HG03439 (cell line): ENCODE measurements around the gene OR10H1.
"Not testable (repeated sequence)": the region's sequence is repeated elsewhere in the genome, so short reads cannot be mapped to it uniquely, and the experiment has no call there.

ENCODE experiments used
- ATAC-seq: cut with Tn5 transposase; IDR thresholded peaks from one replicate; pipeline ENCODE4 v1.9.1; 2021; ENCODE audit warnings: mild to moderate bottlenecking, moderate library complexity; ENCODE audit not compliant: unreplicated experiment

The OR10H1 gene

DNA sequence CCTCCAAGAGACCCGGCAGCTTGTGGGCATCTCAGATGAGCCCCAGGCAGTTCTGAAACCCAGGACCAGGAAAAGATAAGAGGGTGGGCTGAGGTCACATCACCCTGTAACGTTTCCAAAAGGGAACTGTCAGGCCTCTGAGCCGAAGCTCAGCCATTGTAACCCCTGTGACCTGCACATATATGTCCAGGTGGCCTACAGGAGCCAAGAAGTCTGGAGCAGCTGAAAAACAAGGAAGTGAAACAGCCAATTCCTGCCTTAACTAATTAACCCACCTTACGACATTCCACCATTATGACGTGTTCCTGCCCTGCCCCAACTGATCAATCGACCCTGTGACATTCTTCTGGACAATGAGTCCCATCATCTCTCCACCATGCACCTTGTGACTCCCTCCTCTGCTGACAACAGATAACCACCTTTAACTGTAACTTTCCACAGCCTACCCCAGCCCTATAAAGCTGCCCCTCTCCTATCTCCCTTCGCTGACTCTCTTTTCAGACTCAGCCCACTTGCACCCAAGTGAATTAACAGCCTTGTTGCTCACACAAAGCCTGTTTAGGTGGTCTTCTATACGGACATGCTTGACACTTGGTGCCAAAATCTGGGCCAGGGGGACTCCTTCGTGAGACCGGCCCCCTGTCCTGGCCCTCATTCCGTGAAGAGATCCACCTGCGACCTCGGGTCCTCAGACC, 13.3 kb upstream of the OR10H1 start:
- not testable (repeated sequence) for ATAC-seq

DNA sequence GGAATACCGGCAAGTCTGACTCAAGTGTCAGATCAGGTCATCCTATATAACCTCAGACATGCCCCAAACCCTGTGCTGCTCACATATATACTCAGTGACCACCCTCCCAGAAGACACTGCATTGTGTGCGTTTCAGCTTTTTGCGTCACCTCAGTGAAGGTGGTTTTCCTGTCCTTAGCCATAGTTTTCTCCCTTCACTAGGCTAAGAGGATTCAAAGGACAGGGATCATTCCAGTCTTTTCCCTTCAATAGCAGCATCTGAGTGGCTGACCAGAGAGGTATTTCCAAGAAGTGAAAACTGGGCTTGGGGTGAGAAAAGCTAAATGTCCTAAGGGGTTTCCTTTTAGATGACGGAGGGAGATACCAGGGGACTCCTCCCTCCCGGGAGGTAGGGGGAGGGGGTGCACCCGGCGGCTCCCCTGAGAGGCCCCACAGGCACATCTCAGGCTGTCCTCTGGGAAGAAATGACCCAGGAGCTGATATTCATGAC, 12.7 kb upstream of the OR10H1 start:
- no peak for ATAC-seq

GRCh38 chr19:15825753-15826152, 10.3 kb upstream of the OR10H1 start:
- no peak for ATAC-seq

DNA sequence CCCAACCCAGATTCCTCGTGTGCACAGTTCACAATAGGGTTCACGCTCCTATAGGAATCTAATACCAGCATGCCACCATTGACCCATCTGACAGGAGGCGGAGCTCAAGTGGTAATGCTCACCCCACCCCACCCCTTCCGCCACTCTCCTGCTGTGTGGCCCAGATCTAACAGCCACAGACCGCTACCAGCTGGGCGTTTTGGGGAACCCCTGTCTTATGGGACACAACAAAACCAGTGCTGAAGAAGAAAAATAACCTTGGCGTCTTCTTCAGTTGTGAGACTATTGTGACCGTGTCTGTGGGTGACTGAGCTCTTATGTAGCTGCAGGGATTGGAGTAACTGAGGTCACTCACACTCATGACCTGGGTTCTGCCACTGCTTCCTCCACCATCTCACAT, 5.2 kb upstream of the OR10H1 start:
- ATAC-seq, result no peak

DNA sequence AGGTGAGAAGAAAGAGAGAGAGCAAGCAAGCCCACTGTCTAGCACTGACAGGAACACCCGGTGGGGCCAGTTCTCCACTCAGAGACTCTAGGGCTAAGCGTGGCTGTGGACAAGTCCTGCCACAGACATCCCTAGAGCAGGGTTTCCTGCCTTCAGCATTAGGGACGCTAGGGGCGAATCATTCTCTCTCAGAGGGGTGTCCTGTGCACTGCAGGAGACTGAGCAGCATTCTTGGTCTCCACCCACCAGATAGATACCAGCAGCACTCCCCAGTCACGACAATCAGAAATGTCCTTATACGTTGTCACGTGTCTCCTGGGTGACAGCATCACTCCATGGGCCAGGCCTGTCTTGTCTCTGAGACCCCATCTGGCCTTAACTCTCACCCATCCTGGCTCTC, 1.5 kb downstream of the OR10H1 start:
- no peak for ATAC-seq

DNA sequence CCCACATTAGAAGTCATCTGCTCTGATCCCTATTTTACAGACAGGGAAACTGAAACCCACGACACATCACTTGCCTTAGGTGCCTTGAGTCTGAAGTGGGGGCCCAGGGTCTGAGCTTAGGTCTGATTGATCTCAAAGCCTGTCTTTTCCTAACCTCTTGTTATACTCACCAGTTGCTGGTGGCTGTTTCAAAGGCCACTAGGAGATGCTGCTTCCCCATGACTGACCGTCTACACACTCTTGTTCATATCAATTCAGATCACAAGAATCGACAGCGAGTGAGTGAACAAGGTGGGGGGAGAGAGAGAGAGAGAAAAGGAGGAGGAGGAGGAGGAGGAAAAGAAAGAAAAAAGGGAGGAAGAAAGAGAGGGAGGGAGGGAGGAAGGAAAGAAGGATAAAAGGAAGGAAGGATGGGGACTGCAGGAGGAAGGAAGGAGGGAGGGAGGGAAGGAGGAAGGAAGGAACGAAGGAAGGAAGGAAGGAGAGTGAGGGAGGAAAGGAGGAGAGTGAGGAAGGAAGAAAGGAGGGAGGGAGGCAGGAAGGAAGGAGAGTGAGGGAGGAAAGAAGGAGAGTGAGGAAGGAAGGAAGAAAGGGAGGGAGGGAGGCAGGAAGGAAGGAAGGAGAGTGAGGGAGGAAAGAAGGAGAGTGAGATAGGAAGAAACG, 3.3 kb downstream of the OR10H1 start:
- no peak for ATAC-seq

GRCh38 chr19:15811476-15811875, 4.0 kb downstream of the OR10H1 start:
- ATAC-seq, result no peak

GRCh38 chr19:15810335-15810734, 5.1 kb downstream of the OR10H1 start:
- no peak for ATAC-seq

DNA sequence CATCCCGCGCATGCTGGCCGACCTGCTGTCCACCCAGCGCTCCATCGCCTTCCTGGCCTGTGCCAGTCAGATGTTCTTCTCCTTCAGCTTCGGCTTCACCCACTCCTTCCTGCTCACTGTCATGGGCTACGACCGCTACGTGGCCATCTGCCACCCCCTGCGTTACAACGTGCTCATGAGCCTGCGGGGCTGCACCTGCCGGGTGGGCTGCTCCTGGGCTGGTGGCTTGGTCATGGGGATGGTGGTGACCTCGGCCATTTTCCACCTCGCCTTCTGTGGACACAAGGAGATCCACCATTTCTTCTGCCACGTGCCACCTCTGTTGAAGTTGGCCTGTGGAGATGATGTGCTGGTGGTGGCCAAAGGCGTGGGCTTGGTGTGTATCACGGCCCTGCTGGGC, 21.2 kb downstream of the OR10H1 start:
- ATAC-seq, result not testable (repeated sequence)

DNA sequence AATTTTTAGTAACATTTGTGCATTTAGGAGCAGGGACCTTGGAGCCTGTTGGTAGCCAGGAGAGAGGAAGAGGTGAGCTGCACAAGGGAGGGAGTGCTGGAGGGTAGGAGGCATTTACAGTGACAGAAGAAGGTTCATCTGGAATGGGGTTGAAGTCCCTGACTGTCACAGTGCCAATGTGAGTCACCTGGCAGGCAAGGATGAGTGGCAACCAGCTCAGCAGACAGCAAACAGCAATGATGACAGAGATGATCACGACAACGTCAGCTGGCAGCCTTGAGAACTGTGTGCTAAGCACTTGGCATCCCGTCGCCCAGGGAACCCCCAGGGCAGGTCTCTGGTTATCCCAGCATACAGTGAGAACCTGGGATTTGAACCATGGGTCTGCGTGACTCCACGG, 25.4 kb downstream of the OR10H1 start:
- no peak for ATAC-seq

GRCh38 chr19:15788594-15789270, 26.7 kb downstream of the OR10H1 start:
- no peak for ATAC-seq

GRCh38 chr19:15787611-15788155, 27.8 kb downstream of the OR10H1 start, which contains the start of gene OR10H5:
Gene OR10H5 (plus strand): TSS chr19:15787661. CDS start chr19:15794049, 6,388 bp downstream.
- ATAC-seq, result no peak

GRCh38 chr19:15782896-15783295, 32.6 kb downstream of the OR10H1 start:
- ATAC-seq, result not testable (repeated sequence)

GRCh38 chr19:15782211-15782610, 33.3 kb downstream of the OR10H1 start:
- no peak for ATAC-seq

DNA sequence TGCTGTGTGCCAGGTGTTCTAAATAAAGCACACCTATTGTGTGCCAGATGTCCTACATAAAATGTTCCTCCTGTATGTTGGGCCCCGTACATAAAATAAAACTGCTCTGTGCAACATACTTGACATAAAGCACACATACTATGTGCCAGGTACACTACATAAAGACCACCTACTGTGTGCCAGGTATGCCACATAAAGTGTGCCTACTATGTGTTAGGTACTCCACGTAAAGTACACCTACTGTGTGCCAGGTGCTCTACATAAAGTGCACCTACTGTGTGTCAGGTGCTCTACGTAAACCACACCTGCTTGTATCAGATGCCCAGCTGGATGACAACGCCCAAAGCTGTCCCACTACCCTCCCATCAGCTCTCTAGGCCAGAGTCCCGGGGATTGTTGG, 33.8 kb downstream of the OR10H1 start:
- ATAC-seq, result no peak

GRCh38 chr19:15780610-15781418, 34.6 kb downstream of the OR10H1 start:
- ATAC-seq, result no peak

DNA sequence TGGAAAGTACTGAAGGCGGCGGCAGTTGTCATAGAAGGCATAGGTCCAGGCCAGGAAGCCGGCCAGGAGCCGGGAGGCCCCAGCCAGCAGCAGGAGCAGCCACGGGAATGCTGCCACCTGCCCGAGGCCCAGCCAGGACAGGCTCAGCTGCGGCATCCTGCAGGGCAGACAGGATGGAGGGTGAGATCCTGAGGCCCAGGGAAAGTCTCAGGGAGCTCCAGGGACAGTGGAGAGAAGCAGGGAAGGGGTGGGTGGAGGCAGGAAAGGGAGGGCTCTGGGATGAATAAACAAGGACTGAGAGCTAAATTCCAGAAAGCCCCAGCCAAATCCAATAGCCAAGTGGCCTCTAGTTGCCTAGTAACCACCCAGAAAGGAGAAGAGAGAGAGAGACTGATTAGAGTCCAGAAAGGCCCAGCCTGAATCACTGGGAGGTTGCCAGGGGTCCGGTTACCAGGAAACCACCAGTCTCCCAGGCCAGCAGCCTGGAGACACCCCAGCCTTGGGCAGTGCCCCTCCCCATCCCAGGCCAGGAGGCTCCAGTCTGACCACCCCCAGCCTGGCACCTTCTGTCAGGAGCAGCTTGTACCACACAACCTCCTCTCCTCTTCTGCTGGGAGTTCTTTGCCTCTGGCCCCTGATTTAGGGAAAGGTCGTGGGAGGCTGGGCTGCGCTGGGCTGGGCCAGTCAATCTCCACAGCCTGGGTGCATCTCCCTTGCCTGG, 35.5 kb downstream of the OR10H1 start:
- ATAC-seq, result no peak

DNA sequence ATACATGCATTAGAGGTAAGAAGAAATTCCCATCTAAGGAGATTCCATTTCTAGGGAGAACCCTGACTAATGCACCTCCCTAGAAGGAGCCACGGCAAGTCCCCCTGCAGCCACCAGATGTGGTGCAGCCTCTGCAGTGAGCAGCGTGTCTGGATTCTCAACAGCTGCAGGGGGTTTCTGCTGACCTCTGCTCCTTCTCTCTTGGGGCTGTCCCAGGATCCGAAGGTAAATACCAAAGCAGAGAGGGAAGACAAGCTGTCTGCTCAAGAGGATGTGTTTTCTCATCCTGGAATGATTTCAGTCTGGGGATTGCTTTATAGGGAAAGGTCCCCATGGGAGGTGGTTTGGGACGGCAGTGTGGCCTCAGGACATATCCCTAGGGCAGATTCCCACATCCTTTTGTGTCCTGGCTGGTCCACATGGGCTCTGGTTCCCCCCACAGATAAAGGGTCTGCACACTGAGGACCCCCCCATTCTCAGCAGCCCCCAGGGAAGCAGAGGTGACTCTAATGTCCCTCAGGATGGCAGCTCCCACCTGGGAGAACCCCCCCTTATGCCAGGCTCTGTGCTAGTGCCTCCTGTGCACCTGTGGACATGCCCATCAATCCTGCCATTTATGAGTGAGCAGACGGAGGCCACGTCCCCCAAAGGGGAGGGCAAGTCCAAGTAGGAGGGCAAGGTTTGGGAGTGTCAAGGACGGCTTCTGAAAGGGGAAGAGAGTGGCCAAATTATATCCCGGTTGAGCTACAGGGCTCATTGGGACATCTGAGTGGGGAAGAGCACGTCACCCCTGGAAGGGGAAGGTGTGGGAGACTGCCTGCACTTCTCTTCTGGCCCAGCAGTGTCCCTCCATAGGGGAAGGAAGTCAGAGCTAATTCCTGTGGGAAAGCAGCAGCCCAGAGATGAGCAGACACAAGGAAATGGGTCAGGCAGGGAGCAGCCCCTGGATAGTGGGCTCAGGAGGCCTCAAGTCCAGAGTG, 38.2 kb downstream of the OR10H1 start:
- no peak for ATAC-seq

DNA sequence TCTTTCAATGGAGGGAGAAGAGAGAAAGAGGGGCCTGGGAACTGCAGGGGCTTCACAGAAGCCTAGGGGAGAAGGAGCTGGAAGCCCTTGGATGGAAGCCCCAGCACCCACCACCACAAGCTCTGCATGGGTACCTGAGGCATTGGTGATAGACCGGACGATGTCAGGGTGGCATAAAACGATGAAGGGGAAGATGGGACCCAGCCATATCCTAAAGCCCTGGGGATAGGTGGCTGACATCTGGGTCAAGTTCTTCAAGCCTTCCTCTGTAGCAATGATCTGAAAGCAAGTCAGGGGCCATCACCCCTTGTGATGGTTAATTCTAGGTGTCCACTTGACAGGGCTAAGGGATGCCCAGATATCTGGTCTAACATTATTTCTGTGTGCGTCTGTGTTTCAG, 39.2 kb downstream of the OR10H1 start:
- no peak for ATAC-seq
